NCI-H226 (cell line): ENCODE data around the gene ABCC10.
"Not testable (repeated sequence)": the region's sequence is repeated elsewhere in the genome, so short reads cannot be mapped to it uniquely, and the experiment has no call there.

Experiments used
- DNase-seq: peaks from one replicate; pipeline ENCODE4 v3.0.0-alpha.2; 2015

ABCC10 gene

DNA sequence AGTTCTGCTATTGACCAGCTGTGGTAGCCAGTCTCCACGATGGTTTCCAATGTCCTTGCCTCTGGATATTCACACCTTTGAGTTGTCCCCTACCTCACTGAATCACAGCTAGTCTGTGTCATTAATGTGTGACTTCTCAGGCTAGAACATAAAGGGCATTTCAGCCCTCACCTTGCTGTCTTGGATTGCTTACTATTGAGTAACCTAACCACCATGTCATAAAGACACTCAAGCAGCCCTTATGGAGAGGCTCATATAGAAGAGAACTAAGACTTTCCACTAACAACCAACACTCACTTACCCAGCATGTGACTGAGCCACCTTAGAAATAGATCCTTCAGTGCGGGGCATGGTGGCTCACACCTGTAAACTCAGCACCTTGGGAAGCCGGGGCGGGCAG lies 19.1 kb upstream of the ABCC10 start:
- no peak for DNase-seq

DNA sequence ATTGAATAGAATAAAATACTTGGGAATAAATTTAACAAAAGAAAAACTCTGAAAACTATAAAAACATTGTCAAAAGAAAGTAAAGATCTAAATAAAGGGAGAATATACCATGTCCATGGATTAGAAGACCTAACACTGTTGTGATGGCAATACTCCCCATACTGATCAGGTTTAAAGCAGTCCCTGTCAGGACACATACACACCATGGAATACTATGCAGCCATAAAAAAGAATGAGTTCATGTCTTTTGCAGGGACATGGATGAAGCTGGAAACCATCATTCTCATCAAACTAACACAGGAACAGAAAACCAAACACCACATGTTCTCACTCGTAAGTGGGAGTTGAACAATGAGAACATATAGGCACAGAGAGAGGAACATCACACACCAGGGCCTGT lies 16.6 kb upstream of the ABCC10 start:
- not testable (repeated sequence) for DNase-seq

GRCh38 chr6:43412541-43412940 lies 14.8 kb upstream of the ABCC10 start:
- DNase-seq: no peak

DNA sequence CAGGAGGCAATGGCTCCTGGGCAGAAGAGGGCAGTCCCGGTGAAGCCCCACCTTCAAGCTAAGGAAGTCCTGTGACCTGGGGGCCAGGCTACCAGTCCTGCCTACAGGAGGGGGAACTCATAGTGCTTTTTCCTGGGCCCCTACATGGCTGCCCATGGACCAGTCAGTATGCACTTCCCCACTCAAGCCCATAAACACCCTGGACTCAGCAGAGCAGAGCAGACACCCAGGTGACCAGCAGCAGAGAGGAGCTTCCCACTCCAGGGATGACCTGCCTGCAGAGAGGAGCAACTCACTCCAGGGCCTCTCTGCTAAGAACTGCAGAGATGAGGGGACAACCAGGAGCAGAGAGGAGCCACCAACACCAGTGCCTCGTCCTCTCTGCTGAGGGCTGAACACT lies 14.3 kb upstream of the ABCC10 start:
- DNase-seq: no peak

DNA sequence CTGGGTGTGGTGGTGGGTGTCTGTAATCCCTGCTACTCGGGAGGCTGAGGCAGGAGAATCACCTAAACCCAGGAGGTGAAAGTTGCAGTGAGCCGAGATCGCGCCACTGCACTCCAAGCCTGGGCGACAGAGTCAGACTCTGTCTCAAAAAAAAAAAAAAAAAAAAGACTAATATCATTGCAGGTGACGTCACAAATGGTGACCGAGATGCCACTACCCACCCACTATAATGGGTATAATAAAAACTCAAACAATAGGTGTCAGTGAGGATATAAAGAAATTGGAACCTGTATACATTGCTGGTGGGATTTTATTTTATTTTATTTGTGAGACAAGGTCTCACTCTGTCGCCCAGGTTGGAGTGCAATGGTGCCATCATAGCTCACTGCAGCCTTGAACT lies 12.1 kb upstream of the ABCC10 start:
- not testable (repeated sequence) for DNase-seq

DNA sequence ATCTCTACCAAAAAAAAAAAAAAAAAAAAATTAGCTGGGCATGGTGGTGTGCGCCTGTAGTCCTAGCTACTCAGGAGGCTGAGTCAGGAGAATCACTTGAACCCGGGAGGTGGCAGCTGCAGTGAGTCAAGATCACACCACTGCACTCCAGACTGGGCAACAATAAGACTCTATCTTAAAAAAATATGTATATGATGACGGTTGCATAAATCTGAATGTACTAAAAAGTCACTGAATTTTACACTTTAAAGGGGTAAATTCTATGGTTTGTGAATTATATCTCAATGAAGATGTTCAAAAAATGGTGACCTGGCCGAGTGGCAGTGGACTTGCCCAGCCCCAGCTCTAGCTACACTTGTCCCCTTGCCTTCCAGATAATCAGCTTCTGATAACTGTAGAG lies 10.4 kb upstream of the ABCC10 start:
- no peak for DNase-seq

GRCh38 chr6:43420012-43420709 lies 7.2 kb upstream of the ABCC10 start:
- no peak for DNase-seq

DNA sequence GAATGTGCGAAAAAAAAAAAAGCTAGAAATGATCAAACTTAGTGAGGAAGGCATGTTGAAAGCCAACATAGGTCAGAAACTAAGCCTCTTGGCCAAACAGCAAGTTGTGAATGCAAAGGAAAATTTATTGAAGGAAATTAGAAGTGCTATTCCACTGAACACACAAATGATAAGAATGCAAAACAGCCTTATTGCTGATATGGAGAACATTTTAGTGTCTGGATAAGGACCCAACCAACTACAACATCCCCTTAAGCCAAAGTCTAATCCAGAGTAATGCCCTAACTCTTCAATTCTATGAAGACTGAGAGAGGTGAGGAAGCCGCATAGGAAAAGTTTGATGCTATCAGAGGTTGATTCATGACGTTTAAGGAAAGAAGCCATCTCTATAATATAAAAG lies 5.5 kb upstream of the ABCC10 start:
- no peak for DNase-seq

DNA sequence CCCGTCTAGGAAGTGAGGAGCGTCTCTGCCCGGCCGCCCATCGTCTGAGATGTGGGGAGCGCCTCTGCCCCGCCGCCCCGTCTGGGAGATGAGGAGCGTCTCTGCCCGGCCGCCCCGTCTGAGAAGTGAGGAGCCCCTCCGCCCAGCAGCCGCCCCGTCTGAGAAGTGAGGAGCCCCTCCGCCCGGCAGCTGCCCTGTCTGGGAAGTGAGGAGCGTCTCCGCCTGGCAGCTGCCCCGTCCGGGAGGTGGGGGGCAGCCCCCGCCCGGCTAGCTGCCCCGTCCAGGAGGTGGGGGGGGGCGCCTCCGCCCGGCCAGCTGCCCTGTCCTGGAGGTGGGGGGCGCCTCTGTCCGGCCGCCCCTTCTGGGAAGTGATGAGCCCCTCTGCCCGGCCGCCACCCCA lies 2.3 kb upstream of the ABCC10 start:
- not testable (repeated sequence) for DNase-seq

DNA sequence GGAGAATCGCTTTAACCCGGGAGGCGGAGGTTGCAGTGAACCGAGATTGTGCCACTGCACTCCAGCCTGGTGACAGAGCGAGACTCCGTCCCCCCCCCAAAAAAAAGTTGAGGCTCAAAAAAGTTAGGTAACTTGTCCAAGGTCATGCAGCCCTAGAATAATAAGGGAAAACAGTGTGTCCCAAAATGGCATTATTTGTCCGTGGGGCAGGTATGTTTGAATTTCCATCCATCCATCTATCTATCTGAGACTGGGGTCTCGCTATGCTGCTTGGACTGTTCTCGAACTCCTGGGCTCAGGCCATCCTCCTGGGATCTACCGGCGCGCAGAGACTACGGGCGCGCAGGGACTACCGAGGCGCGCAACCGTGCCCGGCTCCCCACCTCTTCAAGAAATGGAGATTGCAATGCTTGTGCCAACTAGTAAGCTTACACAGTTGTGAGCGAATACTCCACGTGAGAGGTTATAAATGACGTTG lies 374 bp upstream of the ABCC10 start:
- DNase-seq: no peak

GRCh38 chr6:43428112-43428570 lies 800 bp downstream of the ABCC10 start:
- no peak for DNase-seq

DNA sequence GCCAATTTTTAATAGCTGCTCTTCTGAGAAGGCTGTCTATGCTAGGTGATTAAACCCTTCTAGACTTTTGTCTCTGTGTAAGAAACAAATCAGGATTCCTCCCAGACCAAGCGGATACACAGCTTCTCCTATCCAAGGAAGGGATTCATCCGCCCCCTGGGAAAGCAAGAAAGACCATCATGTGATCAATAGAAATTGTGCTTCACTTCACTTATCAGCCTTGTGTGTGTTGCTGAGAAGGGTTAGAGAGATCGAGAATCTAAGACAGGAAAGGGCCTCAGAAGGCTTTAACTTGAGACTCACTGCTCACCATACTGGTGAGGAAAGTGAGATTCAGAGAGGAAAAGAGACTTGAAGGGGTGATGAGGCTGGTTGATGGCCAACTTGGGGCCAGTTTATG lies 1.5 kb downstream of the ABCC10 start:
- no peak for DNase-seq

- no peak for DNase-seq
These were observed 4.9 kb downstream of the ABCC10 start for GRCh38 chr6:43432009-43432945.

DNA sequence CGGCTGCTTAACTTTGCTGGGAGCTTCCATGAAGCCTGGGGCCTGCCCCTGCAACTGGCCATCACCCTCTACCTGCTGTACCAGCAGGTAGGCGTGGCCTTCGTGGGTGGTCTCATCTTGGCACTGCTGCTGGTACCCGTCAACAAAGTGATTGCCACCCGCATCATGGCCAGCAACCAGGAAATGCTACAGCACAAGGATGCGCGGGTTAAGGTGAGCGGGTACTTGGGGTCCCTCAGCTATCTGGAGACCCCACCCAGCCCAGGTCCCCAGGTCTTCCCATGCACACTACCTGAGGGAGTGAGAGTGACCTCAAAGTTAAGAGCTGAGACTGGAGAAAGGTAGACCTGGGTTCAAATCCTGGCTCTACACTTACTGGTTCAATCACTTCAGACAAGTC lies 5.8 kb downstream of the ABCC10 start:
- no peak for DNase-seq

DNA sequence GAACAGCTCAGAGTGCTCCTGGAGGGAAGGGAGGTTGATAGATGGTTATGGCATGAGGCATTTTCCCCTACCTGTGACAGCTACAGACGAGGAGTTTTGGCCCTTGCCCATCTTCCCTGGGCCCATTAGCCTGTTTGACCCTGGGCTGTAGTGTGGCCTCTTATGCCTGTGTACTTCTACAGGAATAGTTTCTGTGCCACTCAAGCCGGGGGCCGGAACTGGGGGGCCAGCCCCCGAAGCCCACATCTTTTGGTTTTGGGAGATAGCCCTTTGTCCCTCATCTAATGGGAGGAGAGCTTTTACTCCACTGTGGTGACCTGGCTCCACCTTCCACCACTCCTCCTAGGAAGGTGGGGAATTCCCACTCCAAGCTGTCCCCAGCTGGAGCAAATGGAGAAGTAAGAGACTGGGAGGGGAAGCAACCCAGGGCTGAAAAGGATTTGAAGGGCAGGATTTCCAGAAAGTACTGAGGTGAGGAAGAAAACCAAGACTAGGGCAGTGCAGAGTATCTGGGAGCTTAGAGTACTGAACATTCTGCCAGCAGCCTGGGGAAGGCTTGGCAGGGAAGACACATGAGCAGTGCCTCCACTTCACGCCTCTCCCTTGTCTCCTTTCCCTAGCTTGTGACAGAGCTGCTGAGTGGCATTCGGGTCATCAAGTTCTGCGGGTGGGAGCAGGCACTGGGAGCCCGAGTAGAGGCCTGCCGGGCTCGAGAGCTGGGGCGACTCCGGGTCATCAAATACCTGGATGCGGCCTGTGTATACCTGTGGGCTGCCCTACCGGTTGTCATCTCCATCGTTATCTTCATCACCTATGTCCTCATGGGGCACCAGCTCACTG lies 6.9 kb downstream of the ABCC10 start:
- DNase-seq: no peak

- no peak for DNase-seq
These were observed 7.6 kb downstream of the ABCC10 start for GRCh38 chr6:43434943-43435342.

DNA sequence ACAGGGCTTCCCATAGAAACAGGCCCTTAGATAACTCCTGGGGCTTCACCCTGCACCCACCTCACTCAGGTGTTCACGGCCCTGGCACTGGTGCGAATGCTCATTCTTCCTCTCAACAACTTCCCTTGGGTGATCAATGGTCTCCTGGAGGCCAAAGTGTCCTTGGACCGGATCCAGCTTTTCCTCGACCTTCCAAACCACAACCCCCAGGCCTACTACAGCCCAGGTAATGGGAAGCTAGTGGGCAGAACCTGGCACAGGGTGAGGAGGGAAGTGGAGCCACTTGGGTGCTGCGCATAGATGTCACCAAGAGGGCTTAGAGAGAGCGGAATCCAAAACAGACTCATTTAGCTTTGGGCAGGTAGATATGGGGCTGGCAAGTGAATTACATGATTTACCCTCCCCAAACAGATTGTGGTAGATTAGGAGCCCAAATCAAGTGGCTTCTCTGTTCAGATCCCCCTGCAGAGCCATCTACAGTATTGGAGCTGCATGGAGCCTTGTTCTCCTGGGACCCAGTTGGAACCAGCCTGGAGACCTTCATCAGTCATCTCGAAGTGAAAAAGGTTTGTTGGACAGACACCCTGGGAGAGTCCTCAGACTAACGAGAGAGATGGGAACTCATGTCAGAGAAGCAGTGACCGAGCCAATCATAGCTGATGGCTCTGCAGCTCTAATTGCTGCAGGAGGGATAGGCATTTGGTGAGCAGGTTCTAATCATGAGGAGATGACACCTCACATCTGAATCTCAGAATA lies 8.5 kb downstream of the ABCC10 start:
- DNase-seq: no peak

DNA sequence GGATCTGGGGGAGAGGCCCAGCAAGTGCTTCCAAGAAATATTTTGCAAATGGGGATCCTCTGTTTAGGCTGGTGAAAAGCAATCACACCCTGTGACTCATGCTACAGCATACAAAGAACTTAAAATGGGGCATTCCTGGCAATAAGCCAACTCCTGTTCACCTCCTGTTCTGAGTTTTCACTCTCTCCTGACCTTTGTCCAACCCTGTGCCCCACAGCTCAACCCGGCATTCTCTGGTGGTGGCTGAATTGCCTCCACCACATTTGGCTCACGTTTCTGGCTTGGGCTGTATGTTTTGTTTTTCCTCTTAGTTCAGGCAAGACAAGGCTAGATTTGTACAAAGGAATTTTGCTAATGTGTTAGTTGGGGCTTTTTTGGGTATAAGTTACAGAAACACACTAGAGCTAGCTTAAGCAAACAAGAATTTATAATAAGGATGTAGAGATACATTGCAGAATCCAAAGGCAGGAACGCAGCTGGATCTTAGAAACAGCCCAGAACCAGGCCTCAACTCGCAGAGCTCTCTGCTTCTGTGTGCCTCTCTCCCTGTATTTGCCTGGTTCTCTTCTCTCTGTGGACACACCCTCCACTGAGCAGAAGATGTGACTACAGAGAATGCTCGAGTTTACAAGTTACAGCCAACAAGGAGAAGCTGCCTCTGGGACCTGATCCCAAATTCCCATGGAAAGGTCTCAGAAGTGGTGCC lies 9.4 kb downstream of the ABCC10 start:
- DNase-seq: peak; percentile 80

DNA sequence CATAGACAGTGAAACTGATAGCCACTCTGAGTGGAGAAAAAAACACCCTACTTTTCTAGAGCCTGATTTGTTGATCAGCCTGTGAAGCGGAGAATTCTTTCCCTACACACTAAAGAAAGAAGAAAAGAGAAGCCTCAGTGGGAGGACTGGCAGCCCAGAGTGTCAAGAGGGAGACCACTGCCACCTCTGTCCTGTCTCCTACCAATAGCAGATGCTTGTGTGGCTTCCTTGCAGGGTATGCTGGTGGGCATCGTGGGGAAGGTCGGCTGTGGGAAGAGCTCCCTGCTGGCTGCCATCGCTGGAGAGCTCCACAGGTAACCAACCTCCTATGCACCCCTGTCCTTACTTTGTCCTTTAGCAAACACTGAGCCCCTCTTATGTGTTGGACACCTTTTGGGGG lies 10.4 kb downstream of the ABCC10 start:
- DNase-seq: no peak

DNA sequence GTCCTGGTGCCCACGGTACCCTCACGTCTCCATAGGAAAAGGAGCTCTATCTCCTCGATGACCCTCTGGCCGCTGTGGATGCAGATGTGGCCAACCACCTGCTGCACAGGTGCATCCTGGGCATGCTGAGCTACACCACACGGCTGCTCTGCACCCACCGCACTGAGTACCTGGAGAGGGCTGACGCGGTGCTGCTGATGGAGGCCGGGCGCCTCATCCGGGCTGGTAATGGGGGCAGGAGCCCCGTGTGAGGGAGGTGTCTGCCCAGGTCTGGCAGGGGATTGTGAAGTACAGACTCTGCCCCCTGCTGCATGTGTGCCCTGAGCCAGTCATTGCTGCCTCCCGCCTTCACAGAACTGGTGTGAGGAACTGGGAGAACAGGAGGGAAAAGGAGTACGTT lies 15.6 kb downstream of the ABCC10 start:
- DNase-seq: no peak

- DNase-seq: no peak
These were observed 16.7 kb downstream of the ABCC10 start for GRCh38 chr6:43444036-43444435.

DNA sequence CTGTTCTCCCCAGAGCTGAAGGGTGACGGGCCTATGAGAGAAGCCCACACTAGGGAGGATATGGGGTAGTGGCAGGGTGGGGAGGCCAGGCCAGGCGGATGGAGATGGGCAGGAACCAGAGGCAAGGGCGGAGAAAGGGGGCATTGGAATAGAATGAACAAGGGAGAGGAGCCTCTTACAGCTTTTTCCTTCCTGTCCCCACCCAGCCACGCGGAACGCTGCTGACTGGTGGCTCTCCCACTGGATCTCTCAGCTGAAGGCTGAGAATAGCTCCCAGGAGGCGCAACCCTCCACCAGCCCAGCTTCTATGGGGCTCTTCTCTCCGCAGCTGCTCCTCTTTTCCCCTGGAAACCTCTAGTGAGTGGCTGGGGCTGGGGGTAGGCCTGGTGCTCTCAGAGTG lies 17.2 kb downstream of the ABCC10 start:
- DNase-seq: no peak
